Right atrium auricular region (tissue), 2 donors: ENCODE data around the gene FOXO3. TPM values are rescaled to one million over a fixed set of nuclear protein-coding genes. Genes with fewer than 3 reads are reported as not detected.
A peak's percentile ranks its signal among the peaks of the same experiment; 100 is the strongest.

Experiments used
- DNase-seq: peaks from one replicate; pipeline ENCODE4 v3.0.0-alpha.2; 2019; ENCODE audit warnings: low spot score
- H3K27ac ChIP-seq, 2 donors: fragments of 200-600 bp; sonication (generic); 1 replicate in 1 of 2; 2 replicates in 1 of 2; pipeline ENCODE4 v1.5.1; 2016 to 2019
- H3K27me3 ChIP-seq, 2 donors: fragments of 200-600 bp; sonication (generic); one replicate each; pipeline versions ENCODE4 v1.5.1 to v1.6.0; 2017 to 2019
- H3K36me3 ChIP-seq: fragments of 200-600 bp; sonication (generic); one replicate; pipeline ENCODE4 v1.5.1; 2016
- H3K4me1 ChIP-seq, 2 donors: fragments of 200-600 bp; sonication (generic); one replicate each; pipeline versions ENCODE4 v1.5.1 to v1.6.0; 2017 to 2019
- H3K4me3 ChIP-seq, 2 donors: fragments of 200-600 bp; sonication (generic); 1 replicate in 1 of 2; 2 replicates in 1 of 2; pipeline ENCODE4 v1.5.1; 2017 to 2019; ENCODE audit warnings: mild to moderate bottlenecking in 1 of 2, moderate library complexity in 1 of 2
- H3K9me3 ChIP-seq, 2 donors: fragments of 200-600 bp; sonication (generic); one replicate each; pipeline ENCODE4 v1.5.1; 2019
- CTCF ChIP-seq, 2 donors: fragments of 200-600 bp; sonication (generic); IDR thresholded peaks; one replicate each; pipeline ENCODE4 v1.5.1; 2019; ENCODE audit warnings: antibody characterized with exemption in 2 of 2
- total RNA-seq, 2 donors: library from RNA; depleted of rRNA; stranded (reverse); fragments of >200 nt; gene quantifications; one replicate each; pipeline ENCODE4 v1.1.0, GENCODE V29; 2016

Gene FOXO3
- total RNA-seq, 2 donors from 2014 or later = 54.5 to 60.9 TPM

- Histone ChIP-seq H3K4me1 (peaks cover 0 to 30% of the 10 kb centered on the region in 2 donors), H3K27ac (peak overlapping the region; percentile 16 to 75), H3K27me3 (no peaks in the 10 kb centered on the region), H3K36me3 (peaks cover 13% of the 10 kb centered on the region), H3K4me3 (no peak overlapping the region), H3K9me3 (no peaks in the 10 kb centered on the region)
- no peak for DNase-seq
- no peak for TF ChIP-seq CTCF (IDR thresholded peaks at IDR 0.05)
Measured at GRCh38 chr6:108690326-108691049, 129.8 kb downstream of the FOXO3 start.

DNA sequence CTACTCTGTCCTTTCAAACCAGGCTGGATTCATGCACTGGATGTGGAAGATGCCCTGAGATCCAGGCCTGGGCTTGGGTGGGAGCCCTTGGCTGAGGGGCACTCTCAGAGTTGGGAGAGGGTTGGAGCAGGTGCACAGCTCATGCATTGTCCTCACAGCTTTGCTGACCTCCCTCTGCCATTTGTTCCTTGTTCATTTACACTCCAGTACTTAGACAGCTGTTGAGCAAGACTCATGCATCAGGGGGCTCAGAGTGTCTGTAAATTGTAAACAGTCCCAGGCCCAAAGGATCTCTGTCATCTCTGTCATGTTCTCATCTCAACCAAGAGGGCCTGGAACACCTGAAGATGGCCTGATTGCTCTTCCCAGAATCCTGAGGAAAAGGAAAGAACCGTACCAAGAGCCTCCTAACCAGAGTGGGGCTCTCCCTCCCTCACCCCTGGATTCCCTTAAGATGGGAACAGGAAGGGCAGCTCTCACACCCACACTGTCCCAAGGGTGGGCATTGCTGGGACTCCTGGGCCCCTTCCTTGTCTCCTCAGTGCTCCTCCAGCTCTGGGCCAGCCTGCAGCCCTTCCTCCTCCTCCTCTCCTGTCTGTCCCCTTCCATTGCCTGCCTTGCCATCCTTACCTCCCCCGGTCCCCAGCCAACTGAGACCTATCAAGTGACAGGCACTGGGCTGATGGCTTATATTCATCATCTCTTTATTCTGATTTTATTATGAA is 132.9 kb downstream of the FOXO3 start:
- peaks cover 0 to 41% of the 10 kb centered on the region in 2 donors for H3K4me1 ChIP-seq
- H3K27ac ChIP-seq = no peak overlapping the region
- no peak for TF ChIP-seq CTCF (IDR thresholded peaks at IDR 0.05)
- no peak overlapping the region for H3K4me3 ChIP-seq
- peaks cover 5% of the 10 kb centered on the region for H3K36me3 ChIP-seq
- no peaks in the 10 kb centered on the region for H3K9me3 ChIP-seq
- no peaks in the 10 kb centered on the region for H3K27me3 ChIP-seq
- no peak for DNase-seq

GRCh38 chr6:108694816-108695215 is 134.1 kb downstream of the FOXO3 start:
- Histone ChIP-seq H3K36me3 (peaks cover 5% of the 10 kb centered on the region), H3K27me3 (no peaks in the 10 kb centered on the region), H3K4me1 (peaks cover 0 to 41% of the 10 kb centered on the region in 2 donors), H3K27ac (no peak overlapping the region), H3K4me3 (no peak overlapping the region), H3K9me3 (no peaks in the 10 kb centered on the region)
- no peak for TF ChIP-seq CTCF (IDR thresholded peaks at IDR 0.05)
- DNase-seq = no peak

DNA sequence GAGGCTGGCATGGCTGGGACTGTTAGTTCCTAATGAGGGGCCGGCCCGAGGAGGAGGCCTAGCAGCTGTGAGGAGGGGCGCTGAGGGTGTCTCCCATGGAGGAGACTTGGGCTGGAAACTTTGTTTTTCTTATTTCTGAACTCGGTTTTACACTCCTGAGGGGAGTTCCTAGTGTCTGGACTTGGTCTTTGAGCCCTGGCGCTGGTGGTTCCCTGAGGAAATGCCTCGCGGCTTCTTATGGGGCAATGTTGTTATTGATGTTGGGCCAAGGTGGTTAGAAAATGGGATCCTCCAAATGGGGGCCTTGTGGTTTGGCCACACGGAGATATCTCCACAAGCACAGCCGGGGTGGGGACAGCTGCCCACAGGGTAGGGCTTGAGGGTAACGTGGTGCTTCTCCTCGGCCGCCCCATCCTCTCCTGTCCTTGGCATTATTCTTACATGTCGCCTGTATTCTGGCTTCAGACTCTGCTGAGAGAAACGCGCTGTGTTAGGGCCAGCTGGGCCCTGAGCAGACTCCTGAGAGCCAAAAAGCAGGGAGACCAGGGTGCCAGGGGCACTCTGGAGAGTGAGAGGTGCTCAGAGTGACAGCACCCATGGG is 136.9 kb downstream of the FOXO3 start:
- Histone ChIP-seq H3K27me3 (no peaks in the 10 kb centered on the region), H3K36me3 (peaks cover 5% of the 10 kb centered on the region), H3K9me3 (peaks cover 0 to 12% of the 10 kb centered on the region in 2 donors), H3K4me1 (peaks cover 0 to 33% of the 10 kb centered on the region in 2 donors), H3K27ac (peak overlapping the region; percentile 31 to 76), H3K4me3 (no peak overlapping the region)
- TF ChIP-seq CTCF (IDR thresholded peaks at IDR 0.05) = no peak
- no peak for DNase-seq

- no peaks in the 10 kb centered on the region for H3K27me3 ChIP-seq
- H3K4me1 ChIP-seq = peaks cover 0 to 33% of the 10 kb centered on the region in 2 donors
- H3K27ac ChIP-seq = peak overlapping the region; percentile 65 to 76
- no peak overlapping the region for H3K4me3 ChIP-seq
- H3K36me3 ChIP-seq = peaks cover 5% of the 10 kb centered on the region
- no peak for DNase-seq
- H3K9me3 ChIP-seq = peaks cover 0 to 21% of the 10 kb centered on the region in 2 donors
- no peak for TF ChIP-seq CTCF (IDR thresholded peaks at IDR 0.05)
Measured at GRCh38 chr6:108698593-108699289, 138.0 kb downstream of the FOXO3 start.
